ENCODE data around the gene POM121.
"Not testable (repeated sequence)": the region's sequence is repeated elsewhere in the genome, so short reads cannot be mapped to it uniquely, and the experiment has no call there.

The POM121 gene

GRCh38 chr7:72950432-72950831 is 25.5 kb downstream of the POM121 start:
- DNase-seq, result not testable (repeated sequence)

- DNase-seq, result not testable (repeated sequence)
Observed at GRCh38 chr7:72953901-72954562, 29.1 kb downstream of the POM121 start.

GRCh38 chr7:72954563-72955198 is 29.8 kb downstream of the POM121 start:
- DNase-seq, result not testable (repeated sequence)

GRCh38 chr7:72960029-72960428 is 35.1 kb downstream of the POM121 start:
- not testable (repeated sequence) for DNase-seq

DNA sequence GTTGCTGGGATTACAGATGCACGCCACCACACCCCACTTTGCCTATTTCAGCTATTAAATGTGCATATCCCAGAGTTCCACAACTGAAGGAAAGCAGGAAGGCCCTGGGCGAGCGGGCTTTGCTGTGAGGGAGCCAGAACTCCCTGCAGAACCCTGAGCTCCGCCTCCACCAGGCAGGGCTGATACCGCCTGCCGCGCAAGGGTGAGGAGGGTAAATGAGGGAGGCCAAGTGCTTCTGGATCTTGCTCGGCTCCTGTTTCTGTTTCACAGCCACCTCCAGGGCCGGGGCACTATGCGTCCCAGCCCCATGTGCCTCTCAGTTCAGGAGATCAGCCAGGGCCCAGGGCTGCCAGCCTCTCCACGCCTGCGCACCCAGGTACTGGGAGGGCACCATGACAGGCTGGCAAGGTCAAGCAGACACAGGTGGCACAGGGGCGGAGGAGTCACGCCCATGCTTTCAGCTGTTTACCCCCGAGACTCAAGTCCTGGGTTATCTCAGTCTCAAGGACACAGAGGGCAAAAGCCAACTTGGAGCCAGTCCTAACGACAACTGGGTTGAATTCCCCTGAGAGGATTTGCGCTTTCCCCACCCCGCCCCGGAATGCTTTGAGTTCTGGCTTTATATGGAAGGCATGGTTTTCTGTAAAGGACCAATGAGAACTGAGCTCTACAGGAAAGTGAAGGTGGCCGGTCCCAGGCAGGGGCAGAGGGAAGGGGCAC is 35.9 kb downstream of the POM121 start:
- DNase-seq, result not testable (repeated sequence)

DNA sequence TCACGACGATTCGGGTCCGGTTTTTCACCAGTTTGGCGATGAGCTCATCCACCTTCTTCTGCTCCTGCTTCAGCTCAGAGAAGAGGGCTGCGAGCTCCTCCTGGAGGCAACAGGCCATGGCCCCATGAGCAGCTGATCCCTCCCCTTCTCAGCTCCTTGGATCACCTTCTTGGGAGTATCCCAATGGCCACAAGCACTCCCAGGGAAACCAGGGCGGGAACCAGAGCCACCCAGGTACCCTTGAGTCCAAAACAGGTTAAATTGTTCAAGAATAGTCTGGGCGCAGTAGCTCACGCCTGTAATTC is 36.4 kb downstream of the POM121 start:
- not testable (repeated sequence) for DNase-seq

DNA sequence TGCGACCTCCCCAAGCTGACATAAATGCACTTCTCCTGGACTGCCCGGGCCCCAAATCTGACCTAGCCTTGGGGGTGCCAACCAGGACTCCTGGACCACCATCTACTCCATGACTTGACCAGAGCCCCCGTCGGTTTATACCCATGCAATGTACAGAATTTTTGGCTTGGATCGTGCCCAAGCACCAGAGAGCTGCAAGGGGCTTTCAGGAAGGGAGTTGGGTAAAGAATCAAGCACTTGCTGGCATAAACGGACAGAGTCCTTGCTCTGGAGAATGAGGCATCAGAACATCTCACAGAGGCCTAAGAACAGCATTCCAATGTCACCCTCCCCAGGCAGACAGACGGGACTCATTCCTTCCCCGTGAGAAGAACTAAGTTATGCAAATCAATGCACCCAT is 38.2 kb downstream of the POM121 start:
- DNase-seq, result not testable (repeated sequence)

- DNase-seq, result not testable (repeated sequence)
Observed at GRCh38 chr7:72965186-72965975, 40.5 kb downstream of the POM121 start.

DNA sequence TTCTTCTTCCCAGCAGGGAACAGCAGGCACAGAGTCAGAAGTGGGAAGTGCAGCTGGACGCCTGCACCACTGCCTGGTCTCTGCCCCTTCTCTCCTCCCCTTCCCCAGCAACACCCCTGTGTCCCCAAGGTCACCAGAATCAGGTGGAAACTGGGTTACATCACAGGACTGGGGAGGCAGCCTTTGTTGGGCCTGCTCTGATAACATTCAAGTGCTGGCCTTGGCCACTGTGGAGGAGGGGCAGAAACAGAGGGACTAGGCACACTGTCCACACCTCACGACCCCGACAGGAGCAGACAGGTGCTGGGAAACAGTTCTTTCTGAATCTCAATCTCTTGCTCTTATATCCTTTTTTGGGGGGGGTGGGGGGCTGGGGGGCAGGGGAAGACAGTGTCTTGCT is 42.0 kb downstream of the POM121 start:
- DNase-seq, result not testable (repeated sequence)

GRCh38 chr7:72968980-72969516 is 44.2 kb downstream of the POM121 start, which contains the start of gene TRIM74:
Gene TRIM74 (minus strand): TSS chr7:72969466. CDS start chr7:72966157, 3,309 bp downstream.
- DNase-seq, result not testable (repeated sequence)

DNA sequence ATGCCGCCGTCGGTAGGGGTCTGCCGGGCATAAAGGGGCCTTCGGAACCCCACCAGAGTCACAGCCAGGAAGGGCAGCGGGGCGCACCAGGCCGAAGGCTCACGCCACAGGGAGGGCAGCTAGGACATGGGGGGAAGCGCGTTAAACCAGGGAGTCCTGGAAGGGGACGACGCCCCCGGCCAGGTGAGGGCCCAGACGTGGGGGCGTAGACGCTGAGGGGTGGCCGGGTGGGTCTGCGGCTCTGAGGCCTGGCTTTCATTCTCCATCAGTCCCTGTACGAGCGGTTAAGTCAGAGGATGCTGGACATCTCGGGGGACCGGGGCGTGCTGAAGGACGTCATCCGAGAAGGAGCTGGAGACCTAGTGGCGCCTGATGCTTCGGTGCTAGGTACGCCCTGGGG is 44.8 kb downstream of the POM121 start:
- DNase-seq, result not testable (repeated sequence)

GRCh38 chr7:72971505-72971904 is 46.6 kb downstream of the POM121 start:
- not testable (repeated sequence) for DNase-seq

DNA sequence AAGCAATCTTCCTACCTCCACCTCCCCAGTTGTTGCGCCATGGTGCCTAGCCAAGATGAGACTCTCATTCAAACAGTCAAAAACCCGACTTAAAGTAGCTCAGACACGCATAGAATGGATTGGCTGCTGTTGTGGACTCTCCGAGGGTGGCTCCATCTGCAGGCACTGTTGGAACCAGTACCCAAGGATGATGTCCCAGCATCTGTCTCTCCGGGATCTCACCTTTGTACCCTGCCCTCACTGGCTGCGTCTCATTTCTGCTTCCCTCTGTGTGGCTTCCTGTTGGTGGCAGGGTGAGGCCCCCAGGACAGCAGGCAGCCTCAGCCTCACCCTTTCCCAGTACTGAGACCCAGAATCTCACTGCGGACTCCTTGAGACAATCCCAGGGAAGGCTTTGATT is 49.9 kb downstream of the POM121 start:
- not testable (repeated sequence) for DNase-seq

DNA sequence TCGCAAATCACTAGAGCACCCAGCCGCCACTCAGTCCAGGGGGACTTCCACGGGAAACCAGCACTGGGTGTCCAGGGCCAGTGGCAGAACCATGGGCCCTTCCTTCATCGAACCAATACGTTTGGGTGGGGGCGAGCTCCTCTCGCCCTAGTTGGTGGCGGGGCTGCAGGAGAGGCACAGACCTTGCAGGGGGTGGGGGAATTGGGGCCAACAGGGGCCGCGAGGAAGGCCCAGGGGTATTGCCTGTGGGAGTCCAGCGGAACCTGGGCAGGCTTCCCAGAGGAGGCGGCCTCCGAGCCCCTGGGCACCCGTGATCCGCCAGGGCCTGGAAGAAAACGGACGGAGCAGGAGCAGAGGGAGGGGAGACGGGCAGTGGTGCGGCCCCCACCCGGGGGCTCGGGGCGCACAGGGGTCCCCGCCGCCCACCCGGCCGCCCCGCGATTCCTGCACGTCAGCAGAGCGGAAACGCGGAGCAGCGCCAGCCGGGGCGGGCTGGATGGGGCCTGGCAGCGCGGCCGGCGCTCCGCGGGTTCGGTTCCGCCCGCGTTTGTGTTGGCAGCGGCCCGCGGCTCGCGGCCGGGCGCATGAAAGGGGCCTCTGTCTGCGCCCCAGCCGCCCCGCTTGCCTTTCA is 50.9 kb downstream of the POM121 start:
- not testable (repeated sequence) for DNase-seq

DNA sequence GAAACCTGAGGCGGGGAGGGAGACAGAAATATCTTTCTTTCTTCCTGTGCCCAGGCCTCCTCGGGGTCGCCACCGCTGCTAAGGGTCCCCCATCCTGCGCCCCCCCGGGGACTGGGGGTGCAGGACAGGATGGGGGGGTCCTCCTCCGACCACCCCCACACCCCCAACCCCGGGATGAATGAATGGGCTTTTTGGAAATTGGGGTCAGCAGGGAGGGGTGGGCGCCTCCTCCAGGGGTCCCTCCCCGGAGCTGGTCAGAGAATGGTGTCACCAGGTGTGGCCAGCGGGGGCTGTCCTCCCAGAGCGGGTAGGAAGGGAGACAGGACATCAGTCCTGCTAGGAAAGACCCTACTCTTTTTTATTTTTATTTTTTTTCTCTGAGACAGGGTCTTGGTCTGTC is 51.5 kb downstream of the POM121 start:
- not testable (repeated sequence) for DNase-seq

GRCh38 chr7:72980382-72980781 is 55.5 kb downstream of the POM121 start:
- DNase-seq, result not testable (repeated sequence)

- not testable (repeated sequence) for DNase-seq
Observed at GRCh38 chr7:72982084-72982483, 57.2 kb downstream of the POM121 start.

DNA sequence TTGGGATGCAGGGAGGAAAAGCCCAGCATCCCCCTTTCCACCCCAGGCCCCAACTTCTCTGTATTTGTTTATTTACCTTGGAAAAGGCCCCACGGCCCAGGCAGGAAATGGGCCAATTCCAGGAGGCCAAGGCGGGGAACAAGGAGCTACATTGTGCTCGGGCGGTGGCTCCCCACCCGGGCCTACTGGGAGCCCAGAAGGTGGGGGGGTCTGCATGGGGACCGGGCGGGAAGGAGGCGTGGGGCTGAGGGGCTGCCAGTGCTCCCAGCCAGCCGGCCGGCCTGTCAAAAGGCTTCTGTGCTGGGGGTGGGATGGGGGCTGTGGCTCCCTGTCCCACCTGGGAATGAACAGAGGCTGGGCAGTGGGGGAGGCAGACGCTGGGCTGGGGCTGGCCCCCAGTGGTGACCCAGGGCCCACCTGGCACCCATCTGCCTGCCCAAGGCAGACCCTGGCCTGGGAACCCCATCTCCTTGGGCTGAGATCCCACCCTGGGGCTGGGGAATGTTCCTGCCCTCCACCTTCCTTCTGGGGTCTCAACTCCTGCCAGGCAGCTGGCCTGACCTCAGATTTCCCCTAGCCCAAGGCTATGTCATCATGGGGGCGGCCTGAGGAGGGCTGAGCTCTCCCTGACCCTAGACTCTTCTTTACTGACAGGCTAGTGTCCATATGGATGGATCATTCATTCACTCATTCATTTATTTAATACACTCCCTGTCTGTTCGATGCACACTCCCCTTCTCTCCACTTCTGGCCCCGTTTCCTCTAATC is 65.4 kb downstream of the POM121 start:
- not testable (repeated sequence) for DNase-seq

- DNase-seq, result not testable (repeated sequence)
Observed at GRCh38 chr7:72995484-72995883, 70.6 kb downstream of the POM121 start.

GRCh38 chr7:72997447-72997846 is 72.6 kb downstream of the POM121 start:
- not testable (repeated sequence) for DNase-seq

DNA sequence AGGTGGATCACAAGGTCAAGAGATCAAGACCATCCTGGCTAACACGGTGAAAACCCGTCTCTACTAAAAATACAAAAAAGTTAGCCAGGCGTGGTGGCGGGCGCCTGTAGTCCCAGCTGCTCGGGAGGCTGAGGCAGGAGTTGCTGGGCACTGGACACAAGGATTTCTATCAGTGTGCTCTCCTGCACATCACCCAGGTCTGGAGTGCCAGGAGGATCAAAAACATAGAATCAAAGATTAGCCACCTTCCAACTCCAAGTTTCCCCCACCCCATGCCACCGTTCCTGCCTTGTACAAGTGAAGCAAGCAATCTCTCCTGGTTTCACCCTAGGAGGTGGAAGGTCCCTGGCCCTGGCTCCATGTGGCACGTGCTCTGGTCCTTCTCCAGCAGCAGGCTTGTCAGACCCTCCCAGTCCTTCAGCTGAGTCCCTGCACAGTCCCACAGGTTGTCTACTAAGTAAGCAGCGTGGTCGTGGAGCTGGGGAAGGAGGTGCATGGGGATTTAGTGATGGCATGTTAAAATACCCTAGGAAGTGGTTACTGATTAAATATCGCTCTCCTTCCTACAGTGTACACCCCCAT is 73.1 kb downstream of the POM121 start:
- not testable (repeated sequence) for DNase-seq

Data from stimulated activated CD4-positive, alpha-beta T cell treated with anti-CD3 and anti-CD28 coated beads, Interleukin-12 subunit alpha, Interleukin-12 subunit beta, amount 100 ng/mL, for 4 hours (primary cell).